Stimulated activated CD8-positive, alpha-beta memory T cell treated with anti-CD3 and anti-CD28 coated beads, Interleukin-7, amount 100 ng/mL, for 48 hours (primary cell): ENCODE measurements around the gene GALNT9.

ENCODE experiments used
- DNase-seq, 2 donors: peaks; one replicate each; pipeline ENCODE4 v3.0.0-alpha.2; 2020; ENCODE audit warnings: low read depth in 1 of 2; ENCODE audit errors: extremely low read depth in 1 of 2

Gene GALNT9

GRCh38 chr12:132327336-132328171 lies 1.8 kb downstream of the GALNT9 start:
- peak; percentile 54 to 72 for DNase-seq

DNA sequence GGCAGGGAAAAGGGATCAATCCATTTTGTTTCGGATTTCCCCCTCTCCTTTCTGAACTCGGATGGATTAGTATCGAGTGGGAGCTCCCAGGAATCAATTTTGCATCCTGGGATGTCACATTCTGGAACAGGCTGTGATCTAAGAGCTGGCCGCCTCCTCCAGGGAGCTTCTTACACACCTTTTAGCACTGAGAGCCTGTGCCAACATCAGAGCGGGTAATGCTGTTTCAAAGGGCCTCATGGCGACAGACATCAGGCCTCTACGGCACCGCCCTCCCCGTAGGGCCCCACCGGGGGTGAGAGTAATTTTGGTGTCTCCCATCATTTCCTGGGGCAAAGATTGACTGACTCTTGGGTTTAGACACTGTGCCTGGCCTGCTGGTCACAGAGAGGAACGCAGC lies 2.7 kb downstream of the GALNT9 start:
- no peak for DNase-seq

DNA sequence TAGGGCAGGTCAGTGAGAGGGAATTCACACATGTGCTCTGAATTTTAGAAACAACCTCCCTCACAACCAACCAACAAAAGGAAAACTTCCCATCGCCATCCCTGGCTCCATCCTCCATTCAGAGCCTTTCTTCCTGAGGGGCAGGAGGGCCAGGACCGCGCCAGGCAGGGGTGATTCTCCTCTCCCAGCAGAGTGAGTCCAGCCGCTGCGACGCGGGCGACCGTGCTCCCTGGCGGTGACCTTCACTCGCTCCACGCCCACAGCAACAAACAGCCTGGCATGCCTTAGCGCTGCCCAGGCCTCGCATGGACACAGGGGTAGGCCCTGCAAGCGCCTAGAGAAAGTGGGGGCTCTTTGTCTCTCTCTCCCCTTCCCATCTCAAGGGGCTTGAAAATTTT lies 3.7 kb downstream of the GALNT9 start:
- no peak for DNase-seq

GRCh38 chr12:132324841-132325732 lies 4.3 kb downstream of the GALNT9 start:
- DNase-seq: no peak

DNA sequence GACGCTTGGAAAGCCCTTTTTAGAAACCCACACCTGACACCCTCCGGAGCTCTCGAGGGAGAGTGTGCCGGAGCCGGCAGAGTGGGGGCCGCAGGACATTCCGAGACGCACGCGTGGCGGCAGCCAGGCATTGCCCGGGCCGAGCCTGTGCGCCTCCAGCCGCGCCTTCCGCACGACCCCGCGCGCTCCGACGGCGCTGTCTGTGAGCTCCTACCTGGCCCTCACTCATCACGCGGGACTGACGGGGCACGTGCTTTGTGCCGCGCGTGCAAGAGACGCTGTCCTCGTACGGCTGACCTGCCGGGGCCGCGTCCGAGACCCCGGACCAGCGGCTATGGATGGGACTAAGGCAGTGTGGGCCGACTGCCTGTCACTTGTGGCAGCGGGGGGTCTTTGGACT lies 5.2 kb downstream of the GALNT9 start:
- no peak for DNase-seq

DNA sequence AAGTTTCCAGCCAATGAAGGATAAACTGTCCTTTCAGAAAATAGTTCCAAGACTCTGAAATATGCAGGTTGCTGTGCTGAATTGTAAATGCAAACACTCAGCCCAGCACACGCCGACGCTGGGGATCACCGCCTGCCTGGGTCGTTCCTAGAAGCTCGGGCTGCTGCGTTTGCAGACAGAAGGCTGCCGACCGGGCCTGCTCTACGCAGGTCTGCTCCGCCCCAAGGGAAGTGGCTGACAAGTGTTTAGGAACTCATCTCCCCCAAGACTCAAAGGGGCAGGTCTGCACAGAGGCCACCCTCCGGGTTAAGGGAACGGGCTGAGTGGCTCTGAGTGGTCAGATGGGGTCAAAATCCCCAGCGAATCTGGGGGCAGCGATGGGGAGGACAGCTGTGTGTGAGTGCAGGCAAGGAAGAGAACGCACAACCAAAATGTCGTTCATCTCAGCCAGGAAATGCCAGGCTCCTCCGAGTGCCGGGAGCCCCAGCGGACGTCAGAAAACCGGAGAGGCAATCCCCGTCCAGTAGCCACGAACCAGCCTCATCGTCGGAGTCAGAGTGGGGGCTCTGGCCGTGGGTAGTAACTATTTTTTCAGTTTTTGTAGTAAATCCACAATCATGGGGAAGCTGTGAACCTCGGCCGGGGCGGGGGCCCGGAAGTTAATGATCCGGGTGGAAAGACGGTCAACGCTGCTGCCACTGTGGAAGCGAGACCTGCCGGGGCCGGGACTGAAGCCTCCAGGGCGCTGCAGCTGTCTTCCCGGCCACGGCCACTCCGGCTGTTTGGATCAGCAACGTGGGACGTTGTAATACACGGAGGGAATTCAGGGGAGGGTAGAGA lies 6.0 kb downstream of the GALNT9 start:
- DNase-seq: no peak

DNA sequence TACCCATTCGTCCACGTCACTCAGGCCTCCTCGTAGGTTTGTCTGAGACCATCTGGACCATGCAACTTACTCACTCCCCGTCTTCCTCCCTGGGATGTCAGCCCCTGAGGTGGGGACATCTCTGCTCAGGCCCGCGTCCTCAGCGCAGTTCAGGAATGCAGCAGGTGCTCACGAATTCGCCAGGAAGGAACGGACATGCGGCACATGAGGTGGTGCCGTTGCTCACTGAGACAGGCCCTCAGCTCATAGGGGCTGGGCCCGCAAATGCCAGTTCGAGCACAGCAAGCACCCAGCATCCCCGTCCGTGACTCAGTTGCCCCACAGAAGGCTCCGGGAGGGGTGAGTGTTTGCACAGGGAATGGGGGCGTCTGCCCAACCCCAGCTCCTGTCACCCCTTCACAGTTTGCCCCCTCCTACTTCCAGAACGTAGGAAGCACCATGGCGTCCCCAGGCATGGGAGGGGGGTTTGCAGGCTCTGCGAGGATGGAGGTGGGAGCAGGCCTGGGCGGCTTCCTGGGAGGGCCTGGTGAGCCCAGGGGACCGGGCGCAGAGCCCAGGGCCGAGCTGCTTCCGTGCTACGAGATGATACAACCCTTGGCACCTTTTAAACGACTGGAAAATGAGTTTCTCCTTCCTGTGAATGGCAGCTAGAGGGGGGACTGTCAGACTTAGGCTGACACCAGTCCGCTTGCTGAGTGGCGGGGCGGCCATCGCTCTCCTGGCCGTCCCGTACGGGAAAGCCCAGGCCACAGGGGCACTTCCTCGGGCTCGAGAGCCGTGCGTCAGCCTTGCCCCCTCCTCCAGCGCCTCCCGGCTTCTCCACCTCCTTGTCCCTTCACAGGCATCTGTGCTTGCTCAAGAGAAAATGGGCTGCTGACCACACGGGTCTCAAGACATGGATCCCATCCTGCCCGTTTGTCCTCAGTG lies 6.9 kb downstream of the GALNT9 start:
- DNase-seq: no peak

- no peak for DNase-seq
These were observed 7.9 kb downstream of the GALNT9 start for GRCh38 chr12:132321321-132322118.

DNA sequence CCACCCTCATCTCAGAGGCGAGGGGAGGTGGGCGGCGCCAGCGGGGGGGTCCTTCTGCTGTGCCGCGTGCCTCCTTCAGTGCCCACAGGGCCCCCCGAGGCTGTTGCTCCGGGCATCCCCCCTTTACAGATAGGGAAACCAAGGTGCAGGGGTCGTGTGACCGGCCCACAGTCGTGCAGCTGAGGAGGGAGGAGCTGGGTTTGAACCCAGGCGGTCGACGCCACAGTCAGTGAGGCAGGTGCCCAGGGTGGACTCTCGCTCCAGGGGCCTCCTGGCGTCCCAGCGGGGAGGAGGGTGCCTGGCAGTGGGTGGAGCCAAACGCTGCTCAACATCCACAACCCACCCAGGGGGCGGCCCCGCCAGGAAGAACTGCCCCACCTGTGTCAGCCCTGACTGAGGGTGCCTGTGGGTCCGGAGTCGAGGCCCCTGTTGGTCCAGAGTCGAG lies 8.6 kb downstream of the GALNT9 start:
- DNase-seq: no peak

GRCh38 chr12:132319991-132320570 lies 9.3 kb downstream of the GALNT9 start:
- no peak for DNase-seq

DNA sequence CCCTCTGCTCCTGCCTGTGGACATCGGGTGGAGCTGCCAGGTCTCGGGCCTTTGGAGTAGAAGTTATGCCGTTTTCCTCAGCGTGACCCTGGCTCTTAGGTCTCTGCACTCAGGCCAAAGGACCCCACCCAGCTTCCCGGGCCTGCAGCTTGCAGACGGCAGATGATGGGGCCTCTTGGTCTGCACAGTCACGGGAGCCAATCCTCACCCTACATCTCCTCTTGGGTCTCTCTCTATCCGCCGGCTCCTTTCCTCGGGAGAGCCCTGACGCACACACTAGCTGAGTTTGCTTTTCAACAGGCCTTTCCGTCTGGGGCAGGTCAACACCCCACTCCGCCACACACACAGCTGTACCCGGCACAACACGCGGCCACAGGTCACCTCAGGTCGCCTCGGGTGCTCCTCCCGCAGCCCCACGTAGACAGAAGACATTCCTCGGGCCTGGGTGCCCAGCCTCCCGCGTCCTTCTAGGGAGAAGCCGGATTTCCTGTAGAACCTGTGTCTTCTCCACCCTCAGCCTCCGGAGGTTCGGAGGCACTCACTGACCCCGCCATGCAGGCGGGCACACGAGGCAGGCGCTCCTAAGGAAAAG lies 9.9 kb downstream of the GALNT9 start:
- DNase-seq: no peak

DNA sequence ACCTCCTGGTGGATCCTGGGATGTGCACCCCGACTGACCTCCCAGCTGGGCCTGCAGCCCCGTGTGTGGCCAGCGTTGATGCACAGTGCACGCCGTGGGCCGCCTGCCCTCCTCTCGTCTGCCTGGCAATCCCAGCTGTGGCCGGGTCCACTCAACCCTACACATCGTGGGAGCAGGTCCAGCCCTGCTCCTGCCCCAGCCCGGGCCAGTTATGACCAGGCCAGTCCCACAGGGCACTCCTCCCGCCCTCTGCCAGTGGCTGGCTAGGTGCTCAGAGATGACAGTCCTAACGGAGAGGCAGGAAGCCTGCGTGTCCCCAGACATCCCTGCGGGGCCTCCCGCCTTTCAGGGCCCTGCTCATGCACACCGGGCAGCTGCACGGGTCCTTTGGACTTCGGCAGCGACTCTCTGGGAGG lies 10.8 kb downstream of the GALNT9 start:
- no peak for DNase-seq

- DNase-seq: no peak
These were observed 11.3 kb downstream of the GALNT9 start for GRCh38 chr12:132318135-132318534.

GRCh38 chr12:132317233-132317938 lies 12.0 kb downstream of the GALNT9 start:
- no peak for DNase-seq

DNA sequence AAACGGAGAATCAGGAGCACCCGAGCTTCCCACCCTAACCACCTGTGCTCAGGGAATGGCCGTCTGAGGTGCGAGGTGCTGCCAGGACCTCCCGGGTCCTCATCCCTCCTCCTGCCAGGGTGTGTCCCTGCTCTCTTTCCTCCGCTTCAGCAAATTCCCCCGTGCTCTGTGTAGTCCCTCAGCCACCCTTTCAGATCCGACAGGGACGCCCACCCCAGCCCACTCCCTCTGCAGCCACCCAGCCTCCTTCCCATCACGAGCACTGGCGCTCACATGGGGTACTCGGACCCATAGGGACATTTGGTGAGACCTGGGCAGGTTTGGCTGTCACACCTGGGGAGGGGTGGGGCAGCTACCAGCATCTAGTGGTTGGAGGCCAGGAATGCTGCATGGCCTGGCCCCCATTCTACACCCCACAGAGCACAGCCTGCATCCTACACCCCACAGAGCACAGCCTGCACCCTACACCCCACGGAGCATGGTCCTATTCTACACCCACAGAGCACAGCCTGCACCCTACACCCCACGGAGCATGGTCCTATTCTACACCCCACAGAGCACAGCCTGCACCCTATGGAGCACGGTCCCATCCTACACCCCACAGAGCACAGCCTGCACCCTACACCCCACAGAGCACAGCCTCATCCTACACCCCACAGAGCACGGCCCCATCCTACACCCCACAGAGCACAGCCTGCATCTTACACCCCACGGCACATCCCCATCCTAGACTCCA lies 12.7 kb downstream of the GALNT9 start:
- DNase-seq: no peak

DNA sequence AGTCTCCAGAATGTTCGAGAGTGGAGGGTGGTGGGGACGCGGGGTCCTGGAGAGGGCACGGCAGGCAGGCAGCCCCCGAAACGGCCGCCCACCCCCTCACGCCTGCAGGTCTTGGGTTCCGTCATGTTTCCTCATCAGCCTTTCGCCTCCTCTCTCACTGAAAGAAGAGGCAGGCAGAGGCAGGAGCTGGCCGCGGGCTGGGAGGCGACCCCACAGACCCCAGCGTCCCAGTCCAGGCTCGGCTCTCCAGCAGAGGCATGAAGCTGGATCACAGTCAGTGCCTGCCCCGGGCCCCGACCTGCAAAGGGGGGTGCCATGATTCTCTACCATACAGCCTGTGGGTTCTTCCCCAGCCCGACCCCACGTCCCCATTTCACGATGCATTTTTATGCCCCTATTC lies 13.4 kb downstream of the GALNT9 start:
- DNase-seq: no peak

DNA sequence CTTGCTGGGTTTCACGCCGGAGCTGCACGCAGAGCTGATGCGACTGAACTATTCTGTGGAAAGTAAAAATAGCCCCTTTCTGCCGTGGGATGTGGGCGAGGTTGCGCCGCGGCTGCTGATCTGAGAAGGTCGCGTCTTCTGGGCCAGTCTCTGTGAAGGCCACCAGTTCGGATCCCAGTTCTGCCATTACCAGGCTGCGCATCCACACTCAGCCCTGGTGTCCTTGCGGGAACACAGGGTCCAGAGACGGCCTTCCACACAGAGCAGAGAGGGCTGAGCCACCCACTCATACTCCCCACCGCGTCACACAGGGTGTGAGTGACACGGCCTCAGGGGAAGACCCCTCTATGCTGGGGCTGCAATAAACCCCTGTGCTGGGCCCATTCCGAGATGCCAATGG lies 13.9 kb downstream of the GALNT9 start:
- no peak for DNase-seq
